Activated naive CD4-positive, alpha-beta T cell (primary cell): ENCODE results near the gene ANAPC2.

Experiments used
- DNase-seq, 4 experiments: peaks; one replicate each; lab custom pipeline; 2025; lab: John Stamatoyannopoulos, UW

The ANAPC2 gene

DNA sequence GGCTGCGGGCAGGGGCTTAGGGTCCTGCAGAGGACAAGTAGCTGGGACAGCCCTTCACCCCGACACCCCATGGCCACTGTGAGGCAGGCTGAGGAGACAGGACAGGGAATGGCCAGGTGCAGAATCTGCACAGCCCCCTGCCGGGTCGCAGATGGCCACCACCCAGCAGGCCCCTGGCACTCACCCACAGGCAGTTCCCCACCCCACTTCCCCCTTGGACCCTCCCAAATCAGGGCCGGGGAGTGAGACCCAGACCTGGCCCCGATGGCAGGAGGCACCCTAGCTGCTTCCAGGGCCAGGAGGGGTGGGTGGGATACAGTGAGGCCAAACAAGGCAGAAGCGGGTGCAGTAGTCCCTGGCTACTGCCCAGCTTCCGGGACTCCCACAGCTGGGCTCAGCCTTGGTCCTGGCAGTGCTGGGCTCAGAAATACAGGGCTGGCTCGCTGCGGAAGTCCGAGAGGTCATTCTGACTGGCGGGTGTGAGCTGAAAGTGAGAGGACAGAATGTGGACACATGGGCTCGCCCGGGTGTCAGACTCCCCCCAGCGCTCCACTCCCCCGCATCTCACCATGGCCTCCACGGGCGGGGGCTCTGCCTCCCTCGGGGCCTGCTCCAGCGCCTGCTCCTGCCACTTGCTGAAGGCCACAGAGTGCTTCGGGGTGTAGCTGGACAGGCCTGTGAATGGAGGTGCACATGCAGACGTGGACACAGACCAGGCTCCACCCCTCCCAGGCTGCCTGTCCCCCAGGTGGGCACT, 3.5 kb upstream of the ANAPC2 start:
- DNase-seq: no peak

DNA sequence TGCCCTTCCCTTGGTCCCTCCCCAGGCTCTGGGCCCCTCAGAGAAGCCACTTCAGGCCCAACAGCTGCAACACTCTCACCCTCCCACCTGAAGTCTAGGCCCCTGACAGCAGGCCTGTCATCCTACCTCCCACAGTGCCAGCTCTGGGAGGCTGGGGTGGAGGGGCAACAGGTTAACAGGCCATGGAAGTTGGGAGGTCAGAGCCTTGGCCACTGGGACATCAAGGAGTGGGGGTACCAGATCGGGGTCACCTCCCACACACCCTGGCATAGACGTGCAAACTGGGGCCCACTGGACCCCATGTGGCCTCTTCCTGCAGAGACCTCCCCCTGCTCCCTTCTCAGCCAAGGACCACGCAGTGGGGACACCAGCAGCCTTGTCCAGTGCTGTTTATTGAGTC, 2.9 kb upstream of the ANAPC2 start:
- no peak for DNase-seq

- no peak for DNase-seq
Measured at GRCh38 chr9:137190315-137190856, 2.0 kb upstream of the ANAPC2 start.

DNA sequence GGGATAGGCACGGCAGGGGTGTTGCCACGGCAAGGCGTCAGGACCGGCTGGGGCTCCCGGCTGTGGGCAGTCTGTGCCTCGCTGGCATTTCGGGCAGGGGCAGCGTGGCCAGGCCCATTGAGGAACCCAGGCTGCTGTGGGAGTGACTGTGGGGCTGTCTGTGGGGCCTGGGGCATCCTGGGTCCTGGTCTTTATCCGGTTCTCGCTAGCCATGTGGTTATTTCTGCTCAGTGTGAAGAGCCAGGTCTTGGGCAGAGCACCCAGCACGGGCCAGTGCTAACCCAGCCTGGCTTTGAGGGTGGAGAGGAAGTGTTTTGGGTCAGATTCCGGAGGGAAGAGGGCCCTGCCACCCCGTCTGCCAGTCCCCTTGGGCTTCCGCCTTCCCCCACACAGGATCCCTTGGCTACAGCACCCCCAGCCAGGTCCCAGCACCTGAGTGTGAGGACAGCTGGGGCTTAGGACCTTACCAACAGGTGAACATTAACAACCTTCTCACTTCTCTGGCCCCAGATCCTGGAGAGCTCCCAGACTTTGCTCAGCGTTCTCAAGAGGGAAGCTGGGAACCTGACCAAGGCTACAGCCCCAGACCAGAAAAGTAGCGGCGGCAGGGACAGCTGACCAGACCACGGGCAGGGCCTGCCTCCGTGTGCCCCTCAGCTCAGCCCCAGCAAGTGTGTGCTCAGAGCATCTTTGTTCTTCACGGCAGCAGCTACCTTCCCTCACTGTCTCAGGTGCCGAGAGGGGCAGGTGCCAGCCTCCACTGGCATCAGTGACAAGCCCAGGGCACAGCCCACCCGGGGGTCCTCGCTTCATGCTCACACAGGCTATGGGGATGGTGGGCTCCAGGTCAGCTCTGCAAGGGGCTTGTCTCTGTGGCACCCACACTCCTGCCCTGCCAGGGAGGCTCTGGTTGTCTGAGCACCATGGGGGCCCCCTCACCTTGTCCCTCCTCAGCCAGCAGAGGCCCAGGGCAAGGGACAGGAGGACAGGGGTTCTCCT, 1.2 kb upstream of the ANAPC2 start:
- no peak for DNase-seq

- DNase-seq: no peak
Measured at GRCh38 chr9:137188086-137188489, 272 bp downstream of the ANAPC2 start.

GRCh38 chr9:137187386-137187785, 974 bp downstream of the ANAPC2 start:
- no peak for DNase-seq

DNA sequence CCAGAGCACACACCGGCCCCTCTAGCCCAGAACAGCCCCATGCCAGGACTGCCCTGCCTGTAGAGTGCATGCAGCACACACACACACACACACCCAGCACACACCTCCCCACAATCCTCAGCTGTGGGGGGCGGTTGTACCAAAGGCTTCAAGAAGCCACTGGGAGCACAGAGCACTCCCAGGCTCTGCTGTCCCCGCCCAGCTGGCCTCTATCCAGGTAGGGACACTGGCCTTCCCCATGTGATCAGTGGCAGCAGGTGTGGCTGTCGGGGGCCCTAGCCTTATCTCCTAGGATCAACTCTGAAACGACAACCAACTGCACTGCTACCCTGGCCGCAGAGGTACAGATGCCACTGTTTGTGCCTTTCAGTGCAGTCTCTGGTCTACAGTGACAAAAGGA, 2.0 kb downstream of the ANAPC2 start:
- no peak for DNase-seq

DNA sequence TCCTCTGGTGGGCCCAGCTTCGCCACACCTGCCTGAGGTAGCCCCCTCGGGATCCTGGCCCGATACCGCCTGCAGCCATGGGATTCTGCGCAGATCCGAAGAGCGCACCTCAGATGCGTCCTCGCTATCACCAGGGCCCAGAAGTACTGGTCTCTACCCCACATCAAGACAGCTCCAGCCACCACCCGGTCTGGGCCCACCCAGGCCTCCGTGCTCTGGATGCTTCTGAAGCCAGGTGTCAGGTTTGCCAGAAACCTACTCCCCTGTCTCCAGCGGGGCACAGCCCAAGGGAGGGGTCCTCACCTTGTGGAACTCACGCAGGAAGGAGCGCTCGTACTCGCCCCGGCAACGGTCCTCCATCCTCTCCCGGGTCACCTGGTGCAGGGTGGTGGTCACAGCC, 2.4 kb downstream of the ANAPC2 start:
- no peak for DNase-seq

DNA sequence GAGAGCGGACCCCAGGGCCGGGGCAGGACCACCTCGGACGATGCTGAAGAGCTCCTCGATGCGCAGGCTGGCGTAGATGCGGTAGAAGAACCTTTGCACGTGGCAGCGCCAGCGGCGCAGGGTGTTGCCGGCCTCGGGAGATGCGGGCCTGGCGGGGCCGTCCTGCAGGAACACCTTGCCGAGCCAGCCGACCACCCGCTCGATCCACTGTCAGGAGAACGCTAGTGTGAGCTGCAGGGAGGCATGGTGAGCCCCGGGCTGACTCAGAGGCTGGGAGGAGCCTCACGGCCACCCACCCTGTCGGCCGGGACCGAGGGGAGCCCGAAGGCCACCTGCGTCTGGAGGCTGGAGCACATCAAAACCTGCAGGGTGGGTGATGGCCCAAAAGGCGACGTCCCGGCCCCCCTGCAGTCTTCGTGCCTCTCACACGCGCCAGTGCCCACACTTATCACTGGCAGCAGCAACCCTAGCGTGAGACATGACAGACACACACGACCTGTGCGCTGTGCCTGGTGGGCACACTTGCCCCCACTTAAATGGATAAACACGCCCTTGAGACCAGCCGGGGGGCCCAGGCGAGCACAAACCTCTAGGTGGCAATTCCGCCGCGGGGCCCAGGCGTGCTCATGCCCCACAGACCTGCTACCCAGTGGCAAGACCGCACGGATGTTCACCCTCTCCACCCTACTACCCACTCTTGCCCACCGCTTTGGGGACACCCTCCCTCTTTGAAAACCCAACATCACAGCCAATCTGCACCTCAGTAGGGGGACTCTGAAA, 3.3 kb downstream of the ANAPC2 start:
- DNase-seq: no peak

DNA sequence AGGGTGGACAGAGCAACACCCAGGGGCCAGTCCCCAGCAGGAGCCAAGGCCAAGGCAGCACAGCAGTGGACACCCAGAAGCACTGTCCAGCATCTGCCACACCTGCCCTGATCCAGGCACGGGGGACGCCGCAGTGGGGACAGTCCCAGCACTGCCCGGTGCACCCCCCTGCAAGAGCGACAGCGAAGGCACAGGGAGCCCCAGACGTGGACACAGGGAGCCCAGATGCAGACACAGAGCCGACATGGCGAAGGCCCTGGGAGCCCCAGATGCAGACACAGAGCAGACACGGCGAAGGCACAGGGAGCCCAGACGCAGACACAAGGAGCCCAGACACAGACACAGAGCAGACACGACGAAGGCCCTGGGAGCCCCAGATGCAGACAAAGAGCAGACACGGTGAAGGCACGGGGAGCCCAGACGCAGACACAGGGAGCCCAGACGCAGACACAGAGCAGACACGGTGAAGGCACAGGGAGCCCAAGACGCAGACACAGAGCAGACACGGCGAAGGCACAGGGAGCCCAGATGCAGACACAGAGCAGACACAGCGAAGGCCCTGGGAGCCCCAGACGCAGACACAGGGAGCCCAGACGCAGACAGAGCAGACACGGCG, 4.3 kb downstream of the ANAPC2 start:
- DNase-seq: no peak

- no peak for DNase-seq
Measured at GRCh38 chr9:137182836-137183235, 5.5 kb downstream of the ANAPC2 start.

GRCh38 chr9:137181680-137182079, 6.7 kb downstream of the ANAPC2 start:
- DNase-seq: no peak

DNA sequence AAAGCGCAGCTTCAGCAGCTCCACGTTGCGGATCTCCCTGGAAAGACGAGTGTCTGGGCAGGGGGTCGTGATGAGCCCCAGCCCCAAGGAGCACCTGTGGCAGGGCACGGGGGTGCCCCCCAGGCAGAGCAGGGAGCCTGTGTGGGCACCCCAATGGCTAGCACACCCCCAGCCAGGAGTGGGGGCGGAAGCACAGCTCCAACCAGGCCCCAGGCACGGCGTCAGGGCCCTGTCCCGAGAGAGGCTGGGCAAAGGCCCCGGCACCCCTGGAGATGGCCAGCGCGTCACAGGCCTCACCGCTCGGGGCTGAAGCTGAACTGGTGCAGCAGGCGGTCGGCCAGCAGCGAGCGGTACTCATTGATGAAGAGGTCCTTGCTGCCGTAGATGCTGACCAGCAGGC, 7.9 kb downstream of the ANAPC2 start:
- DNase-seq: no peak

GRCh38 chr9:137179761-137180160, 8.6 kb downstream of the ANAPC2 start:
- DNase-seq: no peak

- no peak for DNase-seq
Measured at GRCh38 chr9:137178939-137179630, 9.3 kb downstream of the ANAPC2 start.

DNA sequence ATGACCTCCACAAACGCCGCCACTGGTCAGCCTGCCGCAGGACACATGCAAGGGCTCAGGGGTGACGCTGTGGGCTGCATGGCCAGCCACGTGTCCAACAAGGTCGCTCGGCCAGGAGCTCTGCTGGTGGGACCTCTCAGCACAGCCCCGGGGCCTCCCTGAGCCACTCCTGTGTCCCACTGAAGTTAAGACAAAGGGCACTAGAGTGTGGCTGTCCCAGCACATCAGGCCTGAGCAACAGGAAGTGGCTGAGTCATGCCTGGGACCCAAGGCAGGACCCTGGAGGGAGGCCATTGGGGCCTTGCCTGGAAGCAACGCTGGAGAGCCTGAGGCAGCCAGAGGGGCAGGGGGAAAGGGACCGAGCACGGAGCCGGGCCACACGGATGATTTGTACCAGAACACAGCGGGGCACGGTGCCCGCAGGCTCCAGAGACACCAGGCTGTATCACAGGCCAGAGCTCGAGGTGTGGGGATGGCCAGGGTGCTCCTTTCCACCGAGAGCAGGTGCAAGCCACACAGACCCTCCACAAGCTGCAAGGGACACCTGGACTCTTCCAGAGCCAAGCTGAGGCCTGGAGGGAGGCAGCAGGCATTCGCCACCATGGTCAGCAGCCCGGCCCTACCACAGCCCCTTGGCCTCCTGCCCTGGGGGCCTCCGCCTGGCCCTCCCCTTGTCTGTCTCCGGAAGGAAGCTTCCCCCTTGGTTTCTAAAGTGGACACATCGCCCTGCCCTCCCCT, 10.0 kb downstream of the ANAPC2 start:
- no peak for DNase-seq

GRCh38 chr9:137176302-137177182, 11.8 kb downstream of the ANAPC2 start:
- no peak for DNase-seq

GRCh38 chr9:137175345-137175961, 12.9 kb downstream of the ANAPC2 start:
- DNase-seq: peak in 1 of 4 experiments; percentile 10
